CD4-positive, alpha-beta T cell treated with Interferon gamma for 1 hour (primary cell): ENCODE results near the gene CBX4.

Experiments used
- DNase-seq: peaks from one replicate; pipeline ENCODE4 v3.0.0-alpha.2; 2020

Gene CBX4

GRCh38 chr17:79840989-79841286 lies 1.7 kb upstream of the CBX4 start:
- no peak for DNase-seq

- peak; percentile 31 for DNase-seq
These were observed 1.2 kb upstream of the CBX4 start for GRCh38 chr17:79840269-79840988.

- DNase-seq = peak; percentile 38
These were observed 542 bp downstream of the CBX4 start for GRCh38 chr17:79838522-79839274.

GRCh38 chr17:79837888-79838521 lies 1.2 kb downstream of the CBX4 start:
- DNase-seq = peak; percentile 38

GRCh38 chr17:79836972-79837887 lies 2.0 kb downstream of the CBX4 start:
- DNase-seq = peak; percentile 51

- no peak for DNase-seq
These were observed 2.7 kb downstream of the CBX4 start for GRCh38 chr17:79836510-79836971.

- no peak for DNase-seq
These were observed 3.2 kb downstream of the CBX4 start for GRCh38 chr17:79835953-79836509.

- no peak for DNase-seq
These were observed 3.8 kb downstream of the CBX4 start for GRCh38 chr17:79835470-79835899.

GRCh38 chr17:79834565-79835469 lies 4.4 kb downstream of the CBX4 start:
- DNase-seq = no peak

- DNase-seq = no peak
These were observed 5.3 kb downstream of the CBX4 start for GRCh38 chr17:79833744-79834564.

GRCh38 chr17:79833110-79833450 lies 6.2 kb downstream of the CBX4 start:
- no peak for DNase-seq

GRCh38 chr17:79832218-79833109 lies 6.8 kb downstream of the CBX4 start:
- no peak for DNase-seq

GRCh38 chr17:79831265-79832217 lies 7.7 kb downstream of the CBX4 start:
- DNase-seq = no peak

GRCh38 chr17:79830763-79831264 lies 8.4 kb downstream of the CBX4 start:
- DNase-seq = no peak

- no peak for DNase-seq
These were observed 8.9 kb downstream of the CBX4 start for GRCh38 chr17:79830303-79830702.

GRCh38 chr17:79829457-79829856 lies 9.8 kb downstream of the CBX4 start:
- DNase-seq = no peak

GRCh38 chr17:79829004-79829403 lies 10.2 kb downstream of the CBX4 start:
- DNase-seq = no peak
